ENCODE data around the gene GIPC1. TPM values are rescaled to one million over a fixed set of nuclear protein-coding genes. Genes with fewer than 3 reads are reported as not detected.

GIPC1 gene
- total and polyA plus RNA-seq, 9 of the 15 experiments (the other 6 are each of a cell fraction or from before 2014, with no cell fraction given) = 0.49 to 54.7 (median 24.8) TPM

DNA sequence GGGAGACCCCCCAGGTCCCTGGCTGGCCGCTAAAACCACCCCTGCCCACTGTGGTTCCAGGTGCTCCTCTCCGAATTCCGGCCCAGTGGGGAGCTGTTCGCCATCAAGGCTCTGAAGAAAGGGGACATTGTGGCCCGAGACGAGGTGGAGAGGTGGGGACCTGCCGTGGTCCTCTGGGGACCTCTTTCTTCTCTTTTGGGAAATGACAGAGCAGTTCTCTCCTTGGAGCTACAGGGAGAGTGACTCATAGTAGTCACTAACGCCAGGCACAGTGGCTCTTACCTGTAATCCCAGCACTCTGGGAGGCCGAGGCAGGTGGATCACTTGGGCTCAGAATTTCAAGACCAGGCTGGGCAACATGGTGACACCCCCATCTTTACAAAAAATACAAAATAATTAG is 28.1 kb downstream of the GIPC1 start (continued):
- TF ChIP-seq, protein P1, sequence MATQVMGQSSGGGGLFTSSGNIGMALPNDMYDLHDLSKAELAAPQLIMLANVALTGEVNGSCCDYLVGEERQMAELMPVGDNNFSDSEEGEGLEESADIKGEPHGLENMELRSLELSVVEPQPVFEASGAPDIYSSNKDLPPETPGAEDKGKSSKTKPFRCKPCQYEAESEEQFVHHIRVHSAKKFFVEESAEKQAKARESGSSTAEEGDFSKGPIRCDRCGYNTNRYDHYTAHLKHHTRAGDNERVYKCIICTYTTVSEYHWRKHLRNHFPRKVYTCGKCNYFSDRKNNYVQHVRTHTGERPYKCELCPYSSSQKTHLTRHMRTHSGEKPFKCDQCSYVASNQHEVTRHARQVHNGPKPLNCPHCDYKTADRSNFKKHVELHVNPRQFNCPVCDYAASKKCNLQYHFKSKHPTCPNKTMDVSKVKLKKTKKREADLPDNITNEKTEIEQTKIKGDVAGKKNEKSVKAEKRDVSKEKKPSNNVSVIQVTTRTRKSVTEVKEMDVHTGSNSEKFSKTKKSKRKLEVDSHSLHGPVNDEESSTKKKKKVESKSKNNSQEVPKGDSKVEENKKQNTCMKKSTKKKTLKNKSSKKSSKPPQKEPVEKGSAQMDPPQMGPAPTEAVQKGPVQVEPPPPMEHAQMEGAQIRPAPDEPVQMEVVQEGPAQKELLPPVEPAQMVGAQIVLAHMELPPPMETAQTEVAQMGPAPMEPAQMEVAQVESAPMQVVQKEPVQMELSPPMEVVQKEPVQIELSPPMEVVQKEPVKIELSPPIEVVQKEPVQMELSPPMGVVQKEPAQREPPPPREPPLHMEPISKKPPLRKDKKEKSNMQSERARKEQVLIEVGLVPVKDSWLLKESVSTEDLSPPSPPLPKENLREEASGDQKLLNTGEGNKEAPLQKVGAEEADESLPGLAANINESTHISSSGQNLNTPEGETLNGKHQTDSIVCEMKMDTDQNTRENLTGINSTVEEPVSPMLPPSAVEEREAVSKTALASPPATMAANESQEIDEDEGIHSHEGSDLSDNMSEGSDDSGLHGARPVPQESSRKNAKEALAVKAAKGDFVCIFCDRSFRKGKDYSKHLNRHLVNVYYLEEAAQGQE (IDR thresholded peaks at IDR 0.05; ENCODE audit: borderline replicate concordance) = peak; percentile 57; the same call in 1 of the 2 replicates
- TF ChIP-seq, protein P1 (CRISPR knock-in tag; IDR thresholded peaks at IDR 0.05; ENCODE audit: low read depth) = no peak
- TF ChIP-seq SMC3 (conservative IDR thresholded peaks at IDR 0.05; ENCODE audit: insufficient read depth, low read depth, low read length) (0 out of 2 replicates have a peak, but pooled peaks have one; percentile 29), MAFK (IDR thresholded peaks at IDR 0.05; ENCODE audit: low read length) (0 out of 2 replicates have a peak, but pooled peaks have one; percentile 6), ZEB2 (IDR thresholded peaks at IDR 0.05) (0 out of 2 replicates have a peak, but pooled peaks have one; percentile 14), ERF (CRISPR knock-in tag; IDR thresholded peaks at IDR 0.05) (no peak), NFE2 (IDR thresholded peaks at IDR 0.05; ENCODE audit: low read depth) (peak; percentile 60; the same call in 1 of the 2 replicates), RB1 (IDR thresholded peaks at IDR 0.05; ENCODE audit: low read depth) (peak; percentile 31; the same call in 1 of the 2 replicates), RBM34 (IDR thresholded peaks at IDR 0.05; ENCODE audit: borderline replicate concordance, insufficient read depth, low read length) (no peak), STAG1 (CRISPR knock-in tag; IDR thresholded peaks at IDR 0.05; ENCODE audit: borderline replicate concordance) (peak; percentile 40; the same call in 1 of the 2 replicates), JUND (IDR thresholded peaks at IDR 0.05; ENCODE audit: borderline replicate concordance, low read depth, low read length) (peak; percentile 68), JUND (tag; IDR thresholded peaks at IDR 0.05; ENCODE audit: borderline replicate concordance, low read depth, low read length) (0 out of 3 replicates have a peak, but pooled peaks have one; percentile 34)
- TF ChIP-seq, protein P2, sequence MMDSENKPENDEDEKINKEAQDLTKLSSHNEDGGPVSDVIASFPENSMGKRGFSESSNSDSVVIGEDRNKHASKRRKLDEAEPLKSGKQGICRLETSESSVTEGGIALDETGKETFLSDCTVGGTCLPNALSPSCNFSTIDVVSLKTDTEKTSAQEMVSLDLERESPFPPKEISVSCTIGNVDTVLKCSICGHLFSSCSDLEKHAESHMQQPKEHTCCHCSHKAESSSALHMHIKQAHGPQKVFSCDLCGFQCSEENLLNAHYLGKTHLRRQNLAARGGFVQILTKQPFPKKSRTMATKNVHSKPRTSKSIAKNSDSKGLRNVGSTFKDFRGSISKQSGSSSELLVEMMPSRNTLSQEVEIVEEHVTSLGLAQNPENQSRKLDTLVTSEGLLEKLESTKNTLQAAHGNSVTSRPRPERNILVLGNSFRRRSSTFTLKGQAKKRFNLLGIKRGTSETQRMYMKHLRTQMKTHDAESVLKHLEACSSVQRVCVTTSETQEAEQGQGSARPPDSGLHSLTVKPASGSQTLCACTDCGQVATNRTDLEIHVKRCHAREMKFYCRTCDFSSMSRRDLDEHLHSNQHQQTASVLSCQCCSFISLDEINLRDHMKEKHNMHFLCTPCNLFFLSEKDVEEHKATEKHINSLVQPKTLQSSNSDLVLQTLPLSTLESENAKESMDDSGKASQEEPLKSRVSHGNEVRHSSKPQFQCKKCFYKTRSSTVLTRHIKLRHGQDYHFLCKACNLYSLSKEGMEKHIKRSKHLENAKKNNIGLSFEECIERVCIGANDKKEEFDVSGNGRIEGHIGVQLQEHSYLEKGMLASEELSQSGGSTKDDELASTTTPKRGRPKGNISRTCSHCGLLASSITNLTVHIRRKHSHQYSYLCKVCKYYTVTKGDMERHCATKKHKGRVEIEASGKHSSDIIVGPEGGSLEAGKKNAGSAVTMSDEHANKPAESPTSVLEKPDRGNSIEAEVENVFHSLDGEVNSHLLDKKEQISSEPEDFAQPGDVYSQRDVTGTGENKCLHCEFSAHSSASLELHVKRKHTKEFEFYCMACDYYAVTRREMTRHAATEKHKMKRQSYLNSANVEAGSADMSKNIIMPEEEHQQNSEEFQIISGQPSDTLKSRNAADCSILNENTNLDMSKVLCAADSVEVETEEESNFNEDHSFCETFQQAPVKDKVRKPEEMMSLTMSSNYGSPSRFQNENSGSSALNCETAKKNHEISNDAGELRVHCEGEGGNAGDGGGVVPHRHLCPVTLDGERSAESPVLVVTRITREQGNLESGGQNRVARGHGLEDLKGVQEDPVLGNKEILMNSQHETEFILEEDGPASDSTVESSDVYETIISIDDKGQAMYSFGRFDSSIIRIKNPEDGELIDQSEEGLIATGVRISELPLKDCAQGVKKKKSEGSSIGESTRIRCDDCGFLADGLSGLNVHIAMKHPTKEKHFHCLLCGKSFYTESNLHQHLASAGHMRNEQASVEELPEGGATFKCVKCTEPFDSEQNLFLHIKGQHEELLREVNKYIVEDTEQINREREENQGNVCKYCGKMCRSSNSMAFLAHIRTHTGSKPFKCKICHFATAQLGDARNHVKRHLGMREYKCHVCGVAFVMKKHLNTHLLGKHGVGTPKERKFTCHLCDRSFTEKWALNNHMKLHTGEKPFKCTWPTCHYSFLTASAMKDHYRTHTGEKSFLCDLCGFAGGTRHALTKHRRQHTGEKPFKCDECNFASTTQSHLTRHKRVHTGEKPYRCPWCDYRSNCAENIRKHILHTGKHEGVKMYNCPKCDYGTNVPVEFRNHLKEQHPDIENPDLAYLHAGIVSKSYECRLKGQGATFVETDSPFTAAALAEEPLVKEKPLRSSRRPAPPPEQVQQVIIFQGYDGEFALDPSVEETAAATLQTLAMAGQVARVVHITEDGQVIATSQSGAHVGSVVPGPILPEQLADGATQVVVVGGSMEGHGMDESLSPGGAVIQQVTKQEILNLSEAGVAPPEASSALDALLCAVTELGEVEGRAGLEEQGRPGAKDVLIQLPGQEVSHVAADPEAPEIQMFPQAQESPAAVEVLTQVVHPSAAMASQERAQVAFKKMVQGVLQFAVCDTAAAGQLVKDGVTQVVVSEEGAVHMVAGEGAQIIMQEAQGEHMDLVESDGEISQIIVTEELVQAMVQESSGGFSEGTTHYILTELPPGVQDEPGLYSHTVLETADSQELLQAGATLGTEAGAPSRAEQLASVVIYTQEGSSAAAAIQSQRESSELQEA (IDR thresholded peaks at IDR 0.05; ENCODE audit: low read depth) = no peak

Data from K562 (cell line).